ENCODE data around the gene LAGE3. TPM values are rescaled to one million over a fixed set of nuclear protein-coding genes. Genes with fewer than 3 reads are reported as not detected.

LAGE3 gene
- total RNA-seq, 2 experiments from 2014 or later: 49.6 to 51.0 TPM

DNA sequence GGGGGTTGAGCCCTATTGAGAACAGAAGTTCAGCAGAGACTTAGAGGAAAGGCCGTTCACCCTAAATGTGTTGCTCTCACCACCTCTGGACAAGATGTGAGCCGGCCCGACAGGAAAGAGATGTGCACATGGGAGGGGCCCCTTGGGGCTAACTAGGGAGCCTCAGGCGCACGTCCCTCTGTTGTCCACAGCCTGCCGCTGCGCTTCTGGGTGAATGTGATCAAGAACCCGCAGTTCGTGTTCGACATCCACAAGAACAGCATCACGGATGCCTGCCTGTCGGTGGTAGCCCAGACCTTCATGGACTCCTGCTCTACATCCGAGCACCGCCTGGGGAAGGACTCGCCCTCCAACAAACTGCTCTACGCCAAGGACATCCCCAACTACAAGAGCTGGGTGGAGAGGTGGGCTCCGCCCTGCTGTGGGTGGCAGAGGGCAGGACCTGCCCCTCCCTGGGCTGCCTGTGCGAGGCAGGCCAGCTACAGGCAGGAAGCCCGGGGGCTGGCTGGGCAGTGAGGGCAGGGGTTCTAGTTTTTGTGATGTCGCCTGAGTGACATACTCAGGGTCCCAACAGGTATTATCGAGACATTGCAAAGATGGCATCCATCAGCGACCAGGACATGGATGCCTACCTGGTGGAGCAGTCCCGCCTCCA lies 8.0 kb downstream of the LAGE3 start:
- Mint-ChIP-seq H3K4me1 (ENCODE audit: low read depth) (no peaks in the 10 kb centered on the region), H3K27me3 (ENCODE audit: low read depth) (no peaks in the 10 kb centered on the region), H3K27ac (no peak overlapping the region), H3K9me3 (ENCODE audit: insufficient read depth) (no peaks in the 10 kb centered on the region), H3K36me3 (ENCODE audit: low read depth) (peaks cover 14% of the 10 kb centered on the region), H3K4me3 (no peak overlapping the region)
- ATAC-seq (no peak), DNase-seq (no peak)
- ChIA-PET CTCF (no interaction called here), POLR2A (no interaction called here)

- CTCF ChIA-PET: no interaction called here
- no peak overlapping the region for H3K27ac Mint-ChIP-seq
- ATAC-seq: no peak
These were observed 8.6 kb downstream of the LAGE3 start for GRCh38 chrX:154470434-154470833.

GRCh38 chrX:154469880-154470279 lies 9.2 kb downstream of the LAGE3 start:
- CTCF ChIA-PET: no interaction called here

More at GRCh38 chrX:154470434-154470833, 8.6 kb downstream of the LAGE3 start:
- Mint-ChIP-seq H3K27me3 (ENCODE audit: low read depth) (no peaks in the 10 kb centered on the region), H3K9me3 (ENCODE audit: insufficient read depth) (no peaks in the 10 kb centered on the region), H3K4me3 (no peak overlapping the region), H3K36me3 (ENCODE audit: low read depth) (peaks cover 15% of the 10 kb centered on the region), H3K4me1 (ENCODE audit: low read depth) (no peaks in the 10 kb centered on the region)
- POLR2A ChIA-PET: interaction anchor here (0.6 kb wide), 1 partner anchor 570 kb away, joined by 3 read pairs; no protein-coding TSS in a partner anchor
- no peak for DNase-seq

DNA sequence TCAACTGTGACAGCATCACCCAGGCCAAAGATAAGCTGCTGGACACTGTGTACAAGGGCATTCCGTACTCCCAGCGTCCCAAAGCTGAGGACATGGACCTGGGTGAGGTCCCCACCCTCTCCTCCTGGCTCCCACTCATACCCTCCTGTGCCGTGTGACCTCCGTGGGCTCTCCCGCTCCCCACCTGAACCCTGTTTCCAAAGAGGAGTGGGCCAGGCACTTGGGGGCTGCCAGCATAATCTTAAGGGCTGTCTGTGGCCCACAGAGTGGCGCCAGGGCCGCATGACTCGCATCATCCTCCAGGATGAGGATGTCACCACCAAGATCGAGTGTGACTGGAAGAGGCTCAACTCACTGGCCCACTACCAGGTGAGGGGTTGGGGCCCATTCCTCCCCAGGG lies 10.0 kb downstream of the LAGE3 start:
- ATAC-seq: no peak
- Mint-ChIP-seq H3K4me1 (ENCODE audit: low read depth) (no peaks in the 10 kb centered on the region), H3K36me3 (ENCODE audit: low read depth) (peaks cover 17% of the 10 kb centered on the region), H3K9me3 (ENCODE audit: insufficient read depth) (no peaks in the 10 kb centered on the region), H3K4me3 (no peak overlapping the region), H3K27ac (no peak overlapping the region), H3K27me3 (ENCODE audit: low read depth) (no peaks in the 10 kb centered on the region)
- ChIA-PET CTCF (no interaction called here), POLR2A (no interaction called here)
- no peak for DNase-seq

More at GRCh38 chrX:154469880-154470279, 9.2 kb downstream of the LAGE3 start:
- peaks cover 17% of the 10 kb centered on the region for H3K36me3 Mint-ChIP-seq (ENCODE audit: low read depth)
- no peak for ATAC-seq
- no peak overlapping the region for H3K4me3 Mint-ChIP-seq
- H3K27ac Mint-ChIP-seq: no peak overlapping the region
- no peaks in the 10 kb centered on the region for H3K27me3 Mint-ChIP-seq (ENCODE audit: low read depth)
- POLR2A ChIA-PET: no interaction called here
- H3K4me1 Mint-ChIP-seq (ENCODE audit: low read depth): no peaks in the 10 kb centered on the region
- H3K9me3 Mint-ChIP-seq (ENCODE audit: insufficient read depth): no peaks in the 10 kb centered on the region
- DNase-seq: no peak

GRCh38 chrX:154468217-154468616 lies 10.9 kb downstream of the LAGE3 start:
- no peak for DNase-seq
- Mint-ChIP-seq H3K36me3 (ENCODE audit: low read depth) (peaks cover 13% of the 10 kb centered on the region), H3K4me3 (no peak overlapping the region), H3K27me3 (ENCODE audit: low read depth) (no peaks in the 10 kb centered on the region), H3K9me3 (ENCODE audit: insufficient read depth) (no peaks in the 10 kb centered on the region), H3K27ac (no peak overlapping the region), H3K4me1 (ENCODE audit: low read depth) (no peaks in the 10 kb centered on the region)
- CTCF ChIA-PET: no interaction called here
- POLR2A ChIA-PET: interaction anchor here (0.5 kb wide), 1 partner anchor 172 kb away, joined by 3 read pairs; no protein-coding TSS in a partner anchor
- ATAC-seq: no peak

DNA sequence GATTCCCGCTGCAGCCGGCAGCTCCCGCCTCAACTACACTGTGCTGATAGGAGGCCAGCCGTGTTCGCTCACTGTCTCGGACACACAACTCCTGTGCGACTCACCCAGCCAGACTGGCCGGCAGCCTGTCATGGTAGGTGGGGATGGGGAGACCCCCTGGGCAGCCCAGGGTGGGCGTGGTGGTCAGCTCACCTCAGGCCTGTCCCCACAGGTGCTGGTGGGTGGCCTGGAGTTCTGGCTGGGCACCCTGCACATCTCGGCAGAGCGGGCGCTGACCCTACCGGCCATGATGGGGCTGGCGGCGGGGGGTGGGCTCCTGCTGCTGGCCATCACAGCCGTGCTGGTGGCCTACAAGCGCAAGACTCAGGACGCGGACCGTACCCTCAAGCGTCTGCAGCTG lies 11.5 kb downstream of the LAGE3 start:
- ATAC-seq (no peak), DNase-seq (no peak)
- POLR2A ChIA-PET: interaction anchor here (0.5 kb wide), 1 partner anchor 171 kb away, joined by 3 read pairs; no protein-coding TSS in a partner anchor
- H3K27me3 Mint-ChIP-seq (ENCODE audit: low read depth): no peaks in the 10 kb centered on the region
- H3K36me3 Mint-ChIP-seq (ENCODE audit: low read depth): peaks cover 13% of the 10 kb centered on the region
- no peaks in the 10 kb centered on the region for H3K4me1 Mint-ChIP-seq (ENCODE audit: low read depth)
- CTCF ChIA-PET: no interaction called here
- no peaks in the 10 kb centered on the region for H3K9me3 Mint-ChIP-seq (ENCODE audit: insufficient read depth)
- H3K27ac Mint-ChIP-seq: no peak overlapping the region
- no peak overlapping the region for H3K4me3 Mint-ChIP-seq

- ChIA-PET POLR2A (no interaction called here), CTCF (no interaction called here)
- DNase-seq (no peak), ATAC-seq (no peak)
- Mint-ChIP-seq H3K27me3 (ENCODE audit: low read depth) (no peaks in the 10 kb centered on the region), H3K9me3 (ENCODE audit: insufficient read depth) (no peaks in the 10 kb centered on the region), H3K4me3 (no peak overlapping the region), H3K4me1 (ENCODE audit: low read depth) (no peaks in the 10 kb centered on the region), H3K27ac (no peak overlapping the region), H3K36me3 (ENCODE audit: low read depth) (peaks cover 11% of the 10 kb centered on the region)
These were observed 12.2 kb downstream of the LAGE3 start for GRCh38 chrX:154466907-154467306.

GRCh38 chrX:154466036-154466435 lies 13.0 kb downstream of the LAGE3 start:
- ATAC-seq: no peak
- ChIA-PET POLR2A (no interaction called here), CTCF (no interaction called here)
- Mint-ChIP-seq H3K36me3 (ENCODE audit: low read depth) (peaks cover 18% of the 10 kb centered on the region), H3K9me3 (ENCODE audit: insufficient read depth) (no peaks in the 10 kb centered on the region), H3K4me3 (no peak overlapping the region), H3K27ac (no peak overlapping the region), H3K27me3 (ENCODE audit: low read depth) (no peaks in the 10 kb centered on the region), H3K4me1 (ENCODE audit: low read depth) (peaks cover 7% of the 10 kb centered on the region)
- DNase-seq: no peak

DNA sequence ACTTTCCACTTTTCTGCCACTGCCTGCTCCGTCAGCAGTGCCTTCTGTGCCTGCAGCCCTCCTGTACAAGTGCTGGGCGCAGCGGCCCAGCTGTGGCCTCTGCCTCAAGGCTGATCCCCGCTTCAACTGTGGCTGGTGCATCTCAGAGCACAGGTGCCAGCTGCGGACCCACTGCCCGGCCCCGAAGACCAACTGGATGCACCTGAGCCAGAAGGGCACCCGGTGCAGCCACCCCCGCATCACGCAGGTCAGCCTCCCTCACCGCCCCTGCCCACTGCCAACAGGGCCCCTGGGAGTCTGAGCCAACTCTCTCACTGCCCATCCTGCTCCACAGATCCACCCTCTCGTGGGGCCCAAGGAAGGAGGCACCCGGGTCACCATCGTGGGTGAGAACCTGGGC lies 13.5 kb downstream of the LAGE3 start:
- ATAC-seq (no peak), DNase-seq (no peak)
- Mint-ChIP-seq H3K36me3 (ENCODE audit: low read depth) (peaks cover 20% of the 10 kb centered on the region), H3K9me3 (ENCODE audit: insufficient read depth) (no peaks in the 10 kb centered on the region), H3K4me3 (no peak overlapping the region), H3K4me1 (ENCODE audit: low read depth) (peaks cover 12% of the 10 kb centered on the region), H3K27me3 (ENCODE audit: low read depth) (no peaks in the 10 kb centered on the region), H3K27ac (no peak overlapping the region)
- CTCF ChIA-PET: no interaction called here
- POLR2A ChIA-PET: no interaction called here

DNA sequence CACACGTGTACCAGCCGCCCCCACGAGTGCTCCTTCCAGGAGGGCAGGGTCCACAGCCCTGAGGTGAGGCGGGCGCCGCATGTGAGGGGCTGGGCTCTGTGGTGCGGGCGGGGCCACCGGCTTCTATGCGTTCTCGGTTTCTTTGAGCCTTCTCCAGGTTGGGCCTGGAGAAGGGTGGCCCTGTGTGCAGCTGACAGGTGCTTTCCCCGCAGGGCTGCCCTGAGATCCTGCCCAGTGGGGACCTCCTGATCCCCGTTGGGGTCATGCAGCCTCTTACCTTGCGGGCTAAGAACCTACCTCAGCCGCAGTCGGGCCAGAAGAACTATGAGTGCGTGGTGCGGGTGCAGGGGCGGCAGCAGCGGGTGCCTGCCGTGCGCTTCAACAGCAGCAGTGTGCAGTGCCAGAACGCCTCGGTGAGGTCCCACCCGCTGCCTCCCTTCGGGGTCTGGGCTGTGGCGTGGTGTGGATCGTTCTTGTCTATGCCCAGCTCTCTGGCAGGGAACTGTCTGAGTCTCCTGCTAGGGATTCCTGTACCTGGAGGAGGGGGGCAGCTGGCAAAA lies 14.2 kb downstream of the LAGE3 start:
- Mint-ChIP-seq H3K27me3 (ENCODE audit: low read depth) (no peaks in the 10 kb centered on the region), H3K9me3 (ENCODE audit: insufficient read depth) (no peaks in the 10 kb centered on the region), H3K4me1 (ENCODE audit: low read depth) (peaks cover 13% of the 10 kb centered on the region), H3K27ac (no peak overlapping the region), H3K36me3 (ENCODE audit: low read depth) (peaks cover 16% of the 10 kb centered on the region), H3K4me3 (no peak overlapping the region)
- ATAC-seq: no peak
- DNase-seq: no peak
- POLR2A ChIA-PET: no interaction called here
- CTCF ChIA-PET: no interaction called here

DNA sequence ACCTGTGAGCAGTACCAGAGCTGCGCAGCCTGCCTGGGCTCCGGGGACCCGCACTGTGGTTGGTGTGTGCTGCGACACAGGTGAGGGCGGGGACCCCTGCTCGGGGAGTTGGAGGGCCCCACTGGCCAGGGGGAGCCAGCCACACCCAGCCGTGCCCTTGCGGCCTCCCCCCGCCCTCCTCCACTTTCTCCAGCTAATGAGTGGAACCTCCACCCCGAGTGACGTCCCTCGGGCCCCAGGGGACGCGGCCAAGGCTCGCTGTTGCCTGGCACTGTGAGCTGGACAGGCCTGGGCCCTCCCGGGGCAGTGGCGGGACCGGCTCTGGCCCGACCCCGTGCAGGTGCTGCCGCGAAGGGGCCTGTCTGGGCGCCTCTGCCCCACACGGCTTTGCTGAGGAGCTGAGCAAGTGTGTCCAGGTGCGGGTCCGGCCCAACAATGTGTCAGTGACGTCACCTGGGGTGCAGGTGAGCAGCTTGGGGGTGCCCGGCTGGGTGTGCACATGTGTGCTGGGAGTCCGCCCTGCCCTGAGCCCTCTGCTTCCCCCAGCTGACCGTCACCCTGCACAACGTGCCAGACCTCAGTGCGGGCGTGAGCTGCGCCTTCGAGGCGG lies 15.4 kb downstream of the LAGE3 start:
- CTCF ChIA-PET: no interaction called here
- Mint-ChIP-seq H3K27ac (no peak overlapping the region), H3K4me3 (no peak overlapping the region), H3K27me3 (ENCODE audit: low read depth) (no peaks in the 10 kb centered on the region), H3K36me3 (ENCODE audit: low read depth) (peaks cover 16% of the 10 kb centered on the region), H3K4me1 (ENCODE audit: low read depth) (peaks cover 13% of the 10 kb centered on the region), H3K9me3 (ENCODE audit: insufficient read depth) (no peaks in the 10 kb centered on the region)
- POLR2A ChIA-PET: no interaction called here
- no peak for ATAC-seq
- no peak for DNase-seq

- ATAC-seq (no peak), DNase-seq (no peak)
- H3K9me3 Mint-ChIP-seq (ENCODE audit: insufficient read depth): no peaks in the 10 kb centered on the region
- POLR2A ChIA-PET: no interaction called here
- CTCF ChIA-PET: no interaction called here
- peaks cover 15% of the 10 kb centered on the region for H3K4me1 Mint-ChIP-seq (ENCODE audit: low read depth)
- no peaks in the 10 kb centered on the region for H3K27me3 Mint-ChIP-seq (ENCODE audit: low read depth)
- no peak overlapping the region for H3K4me3 Mint-ChIP-seq
- no peak overlapping the region for H3K27ac Mint-ChIP-seq
- H3K36me3 Mint-ChIP-seq (ENCODE audit: low read depth): peaks cover 16% of the 10 kb centered on the region
These were observed 16.7 kb downstream of the LAGE3 start for GRCh38 chrX:154462396-154462795.

Data from activated CD8-positive, alpha-beta T cell treated with anti-CD3 and anti-CD28 coated beads, Interleukin-2, amount 10 ng/mL, durations not matched to agents 7 days and 5 days (primary cell).